Peyer's patch (tissue), 4 donors: ENCODE results near the gene B4GAT1. TPM values are rescaled to one million over a fixed set of nuclear protein-coding genes. Genes with fewer than 3 reads are reported as not detected.
A peak's percentile ranks its signal among the peaks of the same experiment; 100 is the strongest.

Experiments
- DNase-seq, 3 donors: peaks; one replicate each; pipeline ENCODE4 v3.0.0-alpha.2; 2017 to 2019
- H3K27ac ChIP-seq, 4 donors: fragments of 200-600 bp; sonication (generic); one replicate each; pipeline ENCODE4 v1.5.1; 2016 to 2019
- H3K27me3 ChIP-seq, 2 donors: fragments of 200-600 bp; sonication (generic); one replicate each; pipeline ENCODE4 v1.5.1; 2019
- H3K36me3 ChIP-seq, 3 donors: fragments of 200-600 bp; sonication (generic); one replicate each; pipeline ENCODE4 v1.5.1; 2016 to 2019
- H3K4me1 ChIP-seq, 4 donors: fragments of 200-600 bp; sonication (generic); one replicate each; pipeline ENCODE4 v1.5.1; 2016 to 2019
- H3K4me3 ChIP-seq, 4 donors: fragments of 200-600 bp; sonication (generic); 1 replicate in 3 of 4; 2 replicates in 1 of 4; pipeline ENCODE4 v1.5.1; 2016 to 2019; ENCODE audit warnings: mild to moderate bottlenecking in 1 of 4
- H3K9me3 ChIP-seq, 4 donors: fragments of 200-600 bp; sonication (generic); one replicate each; pipeline ENCODE4 v1.5.1; 2016 to 2019; ENCODE audit warnings: mild to moderate bottlenecking in 1 of 4
- CTCF ChIP-seq, 6 experiments: fragments of 450-650 bp in 4 of 6; fragments of 200-600 bp in 2 of 6; sonication (generic) in 1 of 6; IDR thresholded peaks; one replicate each; pipeline ENCODE4 v1.5.1; 2017 to 2019; ENCODE audit warnings: antibody characterized with exemption in 6 of 6, mild to moderate bottlenecking in 3 of 6, moderate library complexity in 1 of 6
- POLR2A ChIP-seq, 2 donors: fragments of 450-650 bp; IDR thresholded peaks; one replicate each; pipeline ENCODE4 v1.5.1; 2017; ENCODE audit warnings: antibody characterized with exemption in 2 of 2, mild to moderate bottlenecking in 2 of 2, moderate library complexity in 2 of 2
- total RNA-seq, 4 donors: library from RNA; depleted of rRNA; stranded (reverse); fragments of >200 nt; gene quantifications; one replicate each; pipeline ENCODE4 v1.1.0, GENCODE V29; 2016

B4GAT1 gene
- total RNA-seq, 4 donors from 2014 or later: 1.7 to 21.9 (median 18.8) TPM

- Histone ChIP-seq H3K4me1 (peaks cover 5 to 35% (median 19%) of the 10 kb centered on the region in 4 donors), H3K36me3 (peaks cover 0 to 38% (median 0%) of the 10 kb centered on the region in 3 donors), H3K27ac (no peak overlapping the region), H3K9me3 (no peaks in the 10 kb centered on the region), H3K4me3 (no peak overlapping the region), H3K27me3 (no peaks in the 10 kb centered on the region)
- no peak for TF ChIP-seq POLR2A (IDR thresholded peaks at IDR 0.05)
- DNase-seq: no peak
Observed at GRCh38 chr11:66333220-66333877, 14.1 kb downstream of the B4GAT1 start.

- no peak for DNase-seq
- H3K27ac ChIP-seq: no peak overlapping the region
- H3K36me3 ChIP-seq: peaks cover 0 to 33% (median 0%) of the 10 kb centered on the region in 3 donors
- no peaks in the 10 kb centered on the region for H3K9me3 ChIP-seq
- no peaks in the 10 kb centered on the region for H3K27me3 ChIP-seq
- H3K4me1 ChIP-seq: peaks cover 9 to 43% (median 19%) of the 10 kb centered on the region in 4 donors
- TF ChIP-seq POLR2A (IDR thresholded peaks at IDR 0.05): no peak
- TF ChIP-seq CTCF (IDR thresholded peaks at IDR 0.05): no peak
- no peak overlapping the region for H3K4me3 ChIP-seq
Observed at GRCh38 chr11:66332371-66333219, 14.8 kb downstream of the B4GAT1 start.

DNA sequence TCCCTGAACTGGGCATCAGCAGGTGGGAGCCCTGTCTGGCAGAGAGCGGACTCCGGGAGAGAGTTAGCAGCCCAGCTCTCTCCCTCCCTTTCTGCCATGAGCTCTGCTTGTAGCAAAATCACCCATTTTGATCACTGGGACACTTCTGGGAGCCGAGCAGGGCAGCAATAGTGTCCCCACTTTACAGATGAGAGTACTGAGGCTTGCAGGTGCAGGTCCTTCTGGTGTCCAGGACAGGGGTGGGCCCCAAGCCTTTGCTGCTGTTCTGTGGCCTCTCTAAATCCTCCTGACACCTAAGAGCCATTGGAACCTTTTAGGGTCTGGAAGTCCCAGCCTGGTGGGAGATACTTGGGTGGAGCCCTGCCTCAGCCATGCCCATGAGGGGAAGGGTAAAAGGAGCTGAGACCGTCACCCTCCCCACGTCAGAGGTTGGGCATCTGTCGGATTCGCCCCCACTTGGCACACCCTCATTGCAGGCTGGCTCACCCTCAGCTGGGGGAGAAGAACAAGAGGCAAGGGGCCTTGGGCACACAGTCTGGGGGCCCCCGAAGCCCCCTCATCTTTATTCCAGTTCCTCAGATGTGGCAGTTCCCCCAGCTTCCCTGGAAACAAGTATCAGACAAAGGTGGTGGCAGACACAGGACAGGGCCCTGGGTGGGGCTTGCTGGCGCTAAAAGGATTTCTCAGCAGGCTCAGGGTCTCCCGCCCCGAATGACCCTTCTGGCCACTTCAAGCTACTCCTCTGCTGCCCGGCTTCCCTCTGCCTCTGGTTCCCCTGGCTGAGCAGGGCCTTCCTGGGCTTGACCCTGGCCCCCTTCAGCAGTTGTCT is 15.7 kb downstream of the B4GAT1 start:
- peaks cover 0 to 27% (median 0%) of the 10 kb centered on the region in 3 donors for H3K36me3 ChIP-seq
- no peaks in the 10 kb centered on the region for H3K27me3 ChIP-seq
- peaks cover 8 to 44% (median 14%) of the 10 kb centered on the region in 4 donors for H3K4me1 ChIP-seq
- no peaks in the 10 kb centered on the region for H3K9me3 ChIP-seq
- DNase-seq: no peak
- H3K4me3 ChIP-seq: no peak overlapping the region
- no peak for TF ChIP-seq POLR2A (IDR thresholded peaks at IDR 0.05)
- no peak for TF ChIP-seq CTCF (IDR thresholded peaks at IDR 0.05)
- no peak overlapping the region for H3K27ac ChIP-seq

- peaks cover 4 to 44% (median 7%) of the 10 kb centered on the region in 4 donors for H3K4me1 ChIP-seq
- H3K27me3 ChIP-seq: no peaks in the 10 kb centered on the region
- H3K27ac ChIP-seq: no peak overlapping the region
- DNase-seq: no peak
- peaks cover 0 to 27% (median 0%) of the 10 kb centered on the region in 3 donors for H3K36me3 ChIP-seq
- TF ChIP-seq CTCF (IDR thresholded peaks at IDR 0.05) (no peak), POLR2A (IDR thresholded peaks at IDR 0.05) (no peak)
- no peaks in the 10 kb centered on the region for H3K9me3 ChIP-seq
- no peak overlapping the region for H3K4me3 ChIP-seq
Observed at GRCh38 chr11:66330931-66331330, 16.5 kb downstream of the B4GAT1 start.

DNA sequence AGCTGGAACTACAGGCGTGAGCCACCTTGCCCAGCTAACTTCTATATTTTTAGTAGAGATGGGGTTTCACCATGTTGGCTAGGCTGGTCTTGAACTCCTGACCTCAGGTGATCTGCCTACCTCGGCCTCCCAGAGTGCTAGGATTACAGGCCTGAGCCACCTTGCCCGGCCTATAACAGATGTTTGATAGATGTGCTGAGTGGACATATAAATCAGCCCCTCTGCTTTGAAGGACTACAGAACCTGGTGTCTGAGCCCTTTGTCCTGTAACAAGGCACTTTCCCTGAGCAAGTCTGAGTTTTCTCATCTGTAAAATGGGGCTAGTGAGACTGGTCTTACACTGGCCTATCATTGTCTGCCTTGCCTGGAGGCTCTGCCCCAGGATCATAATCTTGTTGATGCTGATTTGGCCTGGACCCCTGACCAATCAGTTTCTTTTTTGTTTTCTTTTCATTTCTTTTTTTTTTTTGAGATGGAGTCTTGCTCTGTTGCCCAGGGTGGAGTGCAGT is 18.2 kb downstream of the B4GAT1 start:
- peaks cover 0 to 24% (median 0%) of the 10 kb centered on the region in 3 donors for H3K36me3 ChIP-seq
- no peaks in the 10 kb centered on the region for H3K27me3 ChIP-seq
- peak overlapping the region in 1 of 4 donors; percentile 14 for H3K27ac ChIP-seq
- TF ChIP-seq CTCF (IDR thresholded peaks at IDR 0.05): no peak
- no peak for TF ChIP-seq POLR2A (IDR thresholded peaks at IDR 0.05)
- no peak overlapping the region for H3K4me3 ChIP-seq
- no peak for DNase-seq
- H3K4me1 ChIP-seq: peaks cover 0 to 28% (median 2%) of the 10 kb centered on the region in 4 donors
- no peaks in the 10 kb centered on the region for H3K9me3 ChIP-seq
